Hematopoietic multipotent progenitor cell treated with erythropoietin and hydrocortisone succinate and interleukin-3 and kit ligand, for 17 days (in vitro differentiated cells): ENCODE measurements around the gene TNK1.
A peak's percentile ranks its signal among the peaks of the same experiment; 100 is the strongest.

Source experiments
- DNase-seq: peaks from one replicate; pipeline ENCODE4 v3.0.0-alpha.2; 2015; ENCODE audit warnings: low spot score

Gene TNK1

GRCh38 chr17:7435676-7436555 is 55.0 kb downstream of the TNK1 start:
- peak; percentile 8 for DNase-seq

GRCh38 chr17:7436556-7437368 is 55.9 kb downstream of the TNK1 start:
- peak; percentile 81 for DNase-seq

- no peak for DNase-seq
These were observed 56.5 kb downstream of the TNK1 start for GRCh38 chr17:7437369-7437863.

- no peak for DNase-seq
These were observed 57.2 kb downstream of the TNK1 start for GRCh38 chr17:7437950-7438614.

GRCh38 chr17:7438656-7439460 is 58.0 kb downstream of the TNK1 start:
- no peak for DNase-seq
